Panc1 (cell line): ENCODE results near the gene MRC2. TPM values are rescaled to one million over a fixed set of nuclear protein-coding genes. Genes with fewer than 3 reads are reported as not detected.

Source experiments
- ATAC-seq: fragments of 200-7000 bp; cut with Tn5 transposase; 2 replicates; pipeline ENCODE4 v1.9.1; 2020; ENCODE audit warnings: mild to moderate bottlenecking, moderate library complexity
- BruUV-seq: library from RNA; stranded (reverse); fragments of 400-500 nt; replicated peaks from 2 replicates; lab custom pipeline; 2021; lab: Mats Ljungman, UMichigan
- CTCF ChIA-PET: fragments of 300-600 bp; sonication (Branson Sonifier 250); formaldehyde crosslinking; loops from one replicate; lab custom pipeline; 2022; ENCODE audit warnings: antibody characterized with exemption; lab: Charles Lee
- POLR2A ChIA-PET: fragments of 300-600 bp; sonication (Branson Sonifier 250); formaldehyde crosslinking; loops from one replicate; lab custom pipeline; 2022; ENCODE audit warnings: antibody characterized with exemption; lab: Charles Lee
- DNase-seq: peaks from one replicate; pipeline ENCODE4 v3.0.0-alpha.2; 2010; ENCODE audit warnings: low read depth, low spot score
- H3K27ac ChIP-seq: 2 replicates; pipeline ENCODE4 v1.5.1; 2011; ENCODE audit warnings: mild to moderate bottlenecking, low read length, inconsistent platforms
- H3K27me3 ChIP-seq: fragments of 200-500 bp; sonication (Bioruptor generic); 2 replicates; pipeline ENCODE4 v1.6.0; 2014; ENCODE audit warnings: low read length, inconsistent platforms; ENCODE audit not compliant: control insufficient read depth, insufficient read depth
- H3K36me3 ChIP-seq: fragments of 200-500 bp; sonication (Bioruptor generic); 2 replicates; pipeline ENCODE4 v1.5.1; 2014; ENCODE audit warnings: inconsistent platforms, mild to moderate bottlenecking, low read length, moderate library complexity; ENCODE audit not compliant: control insufficient read depth, insufficient read depth
- H3K4me1 ChIP-seq: 2 replicates; pipeline ENCODE4 v1.5.1; 2011; ENCODE audit warnings: inconsistent platforms, mild to moderate bottlenecking, low read length, moderate library complexity; ENCODE audit not compliant: control insufficient read depth, insufficient read depth
- H3K4me3 ChIP-seq, 2 experiments: 2 replicates each; pipeline ENCODE4 v1.5.1; 2011 to 2012; ENCODE audit warnings: low read depth in 2 of 2, low read length in 2 of 2, mild to moderate bottlenecking in 2 of 2, inconsistent platforms in 1 of 2, moderate library complexity in 1 of 2
- H3K9me3 ChIP-seq: fragments of 200-500 bp; sonication (Bioruptor generic); 2 replicates; pipeline ENCODE4 v1.5.1; 2014; ENCODE audit warnings: low read depth, mild to moderate bottlenecking, inconsistent platforms, low read length, moderate library complexity; ENCODE audit not compliant: control insufficient read depth, insufficient read depth
- CTCF ChIP-seq: fragments of 450-650 bp; IDR thresholded peaks from 2 replicates; pipeline ENCODE4 v1.5.1; 2017; ENCODE audit warnings: mild to moderate bottlenecking
- POLR2AphosphoS5 ChIP-seq: IDR thresholded peaks from 2 replicates; pipeline ENCODE4 v1.6.1; 2012; ENCODE audit warnings: mild to moderate bottlenecking, low read depth, low read length, moderate library complexity
- REST ChIP-seq, 2 experiments: IDR thresholded peaks; 2 replicates each; pipeline ENCODE4 v1.6.1; 2011 to 2012; ENCODE audit warnings: low read depth in 2 of 2, control low read depth in 1 of 2, low read length in 1 of 2, mild to moderate bottlenecking in 1 of 2, moderate library complexity in 1 of 2; ENCODE audit not compliant: insufficient read depth in 1 of 2
- SIN3A ChIP-seq: IDR thresholded peaks from 2 replicates; pipeline ENCODE4 v1.6.1; 2012; ENCODE audit warnings: low read depth, mild to moderate bottlenecking, low read length, moderate library complexity, borderline replicate concordance; ENCODE audit not compliant: insufficient read depth
- TCF7L2 ChIP-seq: IDR thresholded peaks from 2 replicates; pipeline ENCODE4 v1.6.1; 2011; ENCODE audit warnings: mild to moderate bottlenecking, low read depth, low read length, inconsistent platforms
- in situ Hi-C: cut with HindIII; loops from 2 replicates; pipeline ENCODE4 v1.10.0; 2016; ENCODE audit warnings: low sequenced_read_pairs, low pct_unique_long_range_greater_than_20kb
- intact Hi-C: fragments of 100-400 bp; cut with micrococcal nuclease; formaldehyde crosslinking; loops from one replicate; pipeline ENCODE4 v1.10.0; 2022; ENCODE audit not compliant: unreplicated experiment
- total RNA-seq: library from RNA; stranded (reverse); gene quantifications from one replicate; pipeline ENCODE4 v1.2.1, GENCODE V29; 2021; ENCODE audit not compliant: unreplicated experiment

MRC2 gene
- total RNA-seq, 1 experiment from 2014 or later = 120 TPM

GRCh38 chr17:62723842-62724241 lies 96.4 kb downstream of the MRC2 start:
- H3K36me3 ChIP-seq = no peaks in the 10 kb centered on the region
- TF ChIP-seq SIN3A (no peak), REST (IDR thresholded peaks at IDR 0.05; ENCODE audit: insufficient read depth in 1 of 2, low read depth in 2 of 2, low read length in 1 of 2) (no peak), POLR2AphosphoS5 (no peak), TCF7L2 (no peak)
- no peaks in the 10 kb centered on the region for H3K27me3 ChIP-seq
- no peak overlapping the region for H3K27ac ChIP-seq
- CTCF ChIA-PET = no interaction called here
- intact Hi-C loops = no loop called here
- POLR2A ChIA-PET = interaction anchor here (0.6 kb wide), 1 partner anchor 150 kb away, joined by 5 read pairs; no protein-coding TSS in a partner anchor
- DNase-seq (no peak), ATAC-seq (no peak)
- peaks cover 7% of the 10 kb centered on the region; the same call in 1 of the 2 replicates for H3K4me1 ChIP-seq
- no peaks in the 10 kb centered on the region for H3K9me3 ChIP-seq
- no TSS peak for BruUV-seq
- in situ Hi-C loops = no loop called here
- no peak overlapping the region for H3K4me3 ChIP-seq

GRCh38 chr17:62724398-62725146 lies 97.1 kb downstream of the MRC2 start:
- H3K27ac ChIP-seq = no peak overlapping the region
- CTCF ChIA-PET = no interaction called here
- in situ Hi-C loops = no loop called here

More at GRCh38 chr17:62724398-62725146, 97.1 kb downstream of the MRC2 start:
- no peak overlapping the region for H3K4me3 ChIP-seq
- TF ChIP-seq REST (IDR thresholded peaks at IDR 0.05; ENCODE audit: insufficient read depth in 1 of 2, low read depth in 2 of 2, low read length in 1 of 2) (no peak), CTCF (no peak), POLR2AphosphoS5 (no peak), TCF7L2 (no peak), SIN3A (no peak)
- peaks cover 7% of the 10 kb centered on the region; the same call in 1 of the 2 replicates for H3K4me1 ChIP-seq
- POLR2A ChIA-PET = no interaction called here
- no peaks in the 10 kb centered on the region for H3K36me3 ChIP-seq
- ATAC-seq (peak; percentile 61; the same call in 1 of the 2 replicates), DNase-seq (no peak)
- no peaks in the 10 kb centered on the region for H3K27me3 ChIP-seq
- no peaks in the 10 kb centered on the region for H3K9me3 ChIP-seq
- BruUV-seq = no TSS peak
- intact Hi-C loops = no loop called here
